Dendritic cell treated with granulocyte-macrophage colony-stimulating factor and Interleukin-4, amounts not matched to agents 40 ng/mL and 50 ng/mL, for 4 days (primary cell): ENCODE results near the gene MEIOSIN.
A peak's percentile ranks its signal among the peaks of the same experiment; 100 is the strongest.

Experiments used
- H3K27ac Mint-ChIP-seq: one replicate; pipeline ENCODE4 v1.8.0; 2022; ENCODE audit warnings: mild to moderate bottlenecking, mixed read lengths
- H3K27me3 Mint-ChIP-seq: one replicate; pipeline ENCODE4 v1.8.0; 2022; ENCODE audit warnings: mild to moderate bottlenecking, mixed read lengths
- H3K36me3 Mint-ChIP-seq: one replicate; pipeline ENCODE4 v1.8.0; 2022; ENCODE audit warnings: low read depth, mixed read lengths
- H3K4me1 Mint-ChIP-seq: one replicate; pipeline ENCODE4 v1.8.0; 2022; ENCODE audit warnings: low read depth, mixed read lengths
- H3K4me3 Mint-ChIP-seq: one replicate; pipeline ENCODE4 v1.8.0; 2022; ENCODE audit warnings: mild to moderate bottlenecking, moderate library complexity, mixed read lengths
- H3K9me3 Mint-ChIP-seq: one replicate; pipeline ENCODE4 v1.8.0; 2022; ENCODE audit warnings: mixed read lengths
- intact Hi-C: fragments of 100-400 bp; cut with micrococcal nuclease; formaldehyde crosslinking; loops from one replicate; pipeline ENCODE4 v1.15.0; 2022

Gene MEIOSIN

DNA sequence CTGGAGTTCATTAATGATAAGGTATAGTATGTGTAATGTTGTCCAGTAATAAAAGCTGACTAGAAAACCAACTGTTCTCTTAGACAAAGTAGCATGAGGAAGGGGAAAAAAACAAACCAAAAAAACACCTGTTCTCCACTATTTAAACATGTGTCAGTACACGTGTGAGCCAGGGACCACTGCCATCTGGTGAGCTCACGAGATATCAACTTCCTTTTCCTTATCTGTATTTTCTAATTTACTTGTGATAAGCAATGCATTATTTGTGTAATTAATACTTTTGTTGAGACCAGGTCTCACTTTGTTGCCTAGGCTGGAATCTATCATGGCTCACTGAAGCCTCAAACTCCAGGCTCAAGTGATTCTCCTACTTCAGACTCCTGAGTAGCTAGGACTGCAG, 40.1 kb downstream of the MEIOSIN start:
- Mint-ChIP-seq H3K4me3 (no peak overlapping the region), H3K36me3 (peaks cover 77% of the 10 kb centered on the region), H3K27ac (no peak overlapping the region), H3K27me3 (peaks cover 91% of the 10 kb centered on the region), H3K9me3 (no peaks in the 10 kb centered on the region), H3K4me1 (peaks cover 34% of the 10 kb centered on the region)
- intact Hi-C loops: no loop called here

DNA sequence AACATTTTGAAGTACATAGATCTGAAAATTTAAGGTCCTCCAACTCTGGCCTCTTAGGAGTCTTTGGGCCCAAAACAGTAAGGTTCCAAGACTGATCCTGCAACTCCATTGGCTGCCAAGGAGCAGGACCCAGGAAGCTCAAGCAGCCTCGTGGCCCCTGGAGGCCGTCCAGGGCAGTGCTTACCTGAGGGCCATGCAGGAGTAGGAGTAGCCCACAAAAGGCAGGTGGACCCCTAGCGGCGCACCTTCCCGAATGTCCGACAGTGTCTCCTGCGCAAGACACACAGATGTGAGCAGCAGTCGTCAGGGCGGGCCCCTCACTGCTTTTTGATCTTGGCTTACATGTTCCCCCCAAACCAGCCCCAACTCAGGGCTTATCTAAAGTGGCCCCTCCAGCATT, 41.5 kb downstream of the MEIOSIN start:
- H3K27me3 Mint-ChIP-seq: peaks cover 95% of the 10 kb centered on the region
- intact Hi-C loops: no loop called here
- H3K9me3 Mint-ChIP-seq: no peaks in the 10 kb centered on the region
- peaks cover 83% of the 10 kb centered on the region for H3K36me3 Mint-ChIP-seq
- peaks cover 35% of the 10 kb centered on the region for H3K4me1 Mint-ChIP-seq
- no peak overlapping the region for H3K27ac Mint-ChIP-seq
- no peak overlapping the region for H3K4me3 Mint-ChIP-seq

DNA sequence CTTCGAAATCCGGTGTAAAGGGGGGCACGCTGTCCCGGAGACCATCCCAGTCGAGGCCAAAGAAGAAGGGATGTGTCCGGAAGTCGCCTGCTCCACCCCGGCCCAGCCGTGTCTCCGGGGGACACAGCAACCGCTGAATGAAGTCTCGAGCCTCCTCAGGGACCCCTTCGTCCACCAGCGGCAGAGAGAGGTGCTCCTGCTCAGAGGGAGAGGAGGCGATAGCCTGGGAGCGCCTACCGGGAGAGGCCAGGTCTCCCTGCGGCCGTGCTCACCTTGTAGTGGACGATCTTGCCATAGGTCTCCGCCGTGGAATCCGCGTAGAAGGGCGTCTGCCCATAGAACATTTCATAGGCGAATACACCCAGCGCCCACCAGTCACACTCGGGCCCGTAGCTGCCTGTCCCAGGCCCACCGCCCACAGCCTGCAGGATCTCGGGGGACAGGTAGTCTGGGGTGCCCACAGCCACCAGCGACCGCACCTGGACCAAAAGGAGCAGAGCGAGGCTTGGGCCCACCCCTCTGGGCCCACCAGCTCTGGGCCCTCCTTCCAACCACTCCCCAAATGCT, 44.2 kb downstream of the MEIOSIN start:
- Mint-ChIP-seq H3K27me3 (peaks cover 98% of the 10 kb centered on the region), H3K4me3 (no peak overlapping the region), H3K36me3 (peaks cover 59% of the 10 kb centered on the region), H3K9me3 (no peaks in the 10 kb centered on the region), H3K4me1 (peaks cover 32% of the 10 kb centered on the region), H3K27ac (no peak overlapping the region)
- intact Hi-C loops: no loop called here

DNA sequence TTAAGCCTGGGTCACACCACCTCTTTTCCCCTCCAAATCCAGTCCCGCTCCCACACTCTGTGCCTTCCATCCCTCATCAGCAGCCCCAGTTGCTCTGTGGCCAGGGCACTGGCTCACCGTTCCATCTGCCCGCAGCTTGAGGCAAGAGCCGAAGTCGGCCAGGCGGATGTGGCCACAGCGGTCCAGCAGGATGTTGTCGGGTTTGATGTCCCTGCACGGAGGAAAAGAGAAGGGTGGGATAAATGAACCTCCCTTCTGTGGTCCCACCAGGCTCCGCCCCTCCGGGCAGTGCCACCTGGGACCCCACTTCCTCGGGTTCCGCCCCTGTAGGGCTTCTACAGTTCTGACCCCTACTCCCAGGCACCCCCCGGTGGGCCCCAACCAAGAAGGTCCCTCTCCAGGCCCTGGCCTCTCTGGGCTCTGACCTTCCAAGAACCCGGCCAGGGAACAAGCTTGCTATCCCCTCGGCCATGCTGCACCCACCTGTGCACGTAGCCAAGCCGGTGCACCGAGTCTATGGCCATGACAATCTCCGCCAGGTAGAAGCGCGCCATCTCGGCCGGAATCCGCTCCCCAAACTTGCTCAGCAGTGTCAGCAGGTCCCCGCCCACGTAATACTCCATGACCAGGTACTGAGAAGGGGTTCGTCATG, 44.9 kb downstream of the MEIOSIN start:
- Mint-ChIP-seq H3K4me1 (peaks cover 31% of the 10 kb centered on the region), H3K36me3 (peaks cover 56% of the 10 kb centered on the region), H3K4me3 (no peak overlapping the region), H3K27me3 (peaks cover 96% of the 10 kb centered on the region), H3K27ac (no peak overlapping the region), H3K9me3 (no peaks in the 10 kb centered on the region)
- intact Hi-C loops: no loop called here

DNA sequence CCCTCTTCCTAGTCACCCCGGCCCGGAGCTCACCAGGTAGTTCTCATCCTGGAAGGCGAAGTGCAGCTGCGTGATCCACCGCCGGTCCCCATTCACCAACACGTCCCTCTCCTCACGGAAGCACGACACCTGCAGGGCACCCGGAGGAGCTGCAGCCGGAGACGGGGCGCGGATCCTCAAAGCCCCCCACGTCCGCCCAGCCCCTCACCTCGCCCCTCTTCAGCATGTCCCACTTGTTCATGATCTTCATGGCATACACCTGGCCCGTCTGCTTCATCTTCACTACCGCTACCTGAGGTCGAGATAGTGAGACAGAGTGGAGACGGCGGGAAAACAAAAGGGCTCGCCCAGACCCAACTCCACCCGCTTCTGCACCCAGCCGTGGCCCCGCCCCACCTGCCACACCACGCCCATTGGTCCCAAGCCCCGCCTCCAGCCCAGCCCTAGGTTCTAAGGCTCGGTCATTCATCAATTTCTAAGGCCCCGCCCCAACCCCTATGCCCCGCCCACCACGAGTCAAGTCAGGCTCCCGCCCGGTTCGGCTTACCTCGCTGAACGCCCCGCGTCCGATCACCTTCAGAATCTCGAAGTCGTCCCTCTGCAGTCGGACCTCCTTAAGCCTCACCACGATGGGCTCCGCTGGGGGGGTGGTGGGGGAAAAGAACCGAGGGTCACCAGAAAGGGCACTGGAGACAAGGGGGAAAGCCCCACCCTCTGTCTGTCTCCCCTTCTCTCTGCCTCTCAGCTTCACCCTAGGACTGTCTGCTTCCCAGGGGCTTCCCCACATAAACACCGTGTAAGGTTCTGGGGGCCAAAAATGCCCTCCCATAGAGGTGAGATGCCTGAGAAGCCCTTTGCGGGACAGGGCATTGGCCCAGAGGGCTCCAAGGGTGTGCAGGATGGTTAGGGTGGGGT, 46.2 kb downstream of the MEIOSIN start:
- Mint-ChIP-seq H3K27ac (no peak overlapping the region), H3K4me1 (peaks cover 36% of the 10 kb centered on the region), H3K36me3 (peaks cover 62% of the 10 kb centered on the region), H3K27me3 (peaks cover 96% of the 10 kb centered on the region), H3K4me3 (peak overlapping the region; percentile 58), H3K9me3 (no peaks in the 10 kb centered on the region)
- intact Hi-C loops: loop anchor here (1.0 kb wide), 1 partner anchor 9 kb away; no protein-coding TSS in a partner anchor

DNA sequence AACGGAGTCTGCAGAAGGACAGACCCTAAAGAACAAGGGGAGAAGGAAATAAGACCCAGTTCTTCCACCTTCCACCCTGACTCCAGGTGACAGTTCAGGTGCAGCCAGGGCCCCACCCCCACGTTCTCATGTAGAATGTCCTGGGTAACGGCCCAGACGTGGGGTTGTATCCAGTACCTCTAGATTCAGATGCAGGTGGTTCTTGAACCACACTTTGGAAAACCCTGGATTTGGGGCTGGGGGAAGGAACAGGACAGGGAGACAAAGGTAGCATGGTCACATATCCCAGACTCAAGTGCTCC, 46.9 kb downstream of the MEIOSIN start:
- Mint-ChIP-seq H3K4me1 (peaks cover 41% of the 10 kb centered on the region), H3K27ac (no peak overlapping the region), H3K36me3 (peaks cover 62% of the 10 kb centered on the region), H3K27me3 (peaks cover 96% of the 10 kb centered on the region), H3K9me3 (no peaks in the 10 kb centered on the region), H3K4me3 (no peak overlapping the region)
- intact Hi-C loops: no loop called here

DNA sequence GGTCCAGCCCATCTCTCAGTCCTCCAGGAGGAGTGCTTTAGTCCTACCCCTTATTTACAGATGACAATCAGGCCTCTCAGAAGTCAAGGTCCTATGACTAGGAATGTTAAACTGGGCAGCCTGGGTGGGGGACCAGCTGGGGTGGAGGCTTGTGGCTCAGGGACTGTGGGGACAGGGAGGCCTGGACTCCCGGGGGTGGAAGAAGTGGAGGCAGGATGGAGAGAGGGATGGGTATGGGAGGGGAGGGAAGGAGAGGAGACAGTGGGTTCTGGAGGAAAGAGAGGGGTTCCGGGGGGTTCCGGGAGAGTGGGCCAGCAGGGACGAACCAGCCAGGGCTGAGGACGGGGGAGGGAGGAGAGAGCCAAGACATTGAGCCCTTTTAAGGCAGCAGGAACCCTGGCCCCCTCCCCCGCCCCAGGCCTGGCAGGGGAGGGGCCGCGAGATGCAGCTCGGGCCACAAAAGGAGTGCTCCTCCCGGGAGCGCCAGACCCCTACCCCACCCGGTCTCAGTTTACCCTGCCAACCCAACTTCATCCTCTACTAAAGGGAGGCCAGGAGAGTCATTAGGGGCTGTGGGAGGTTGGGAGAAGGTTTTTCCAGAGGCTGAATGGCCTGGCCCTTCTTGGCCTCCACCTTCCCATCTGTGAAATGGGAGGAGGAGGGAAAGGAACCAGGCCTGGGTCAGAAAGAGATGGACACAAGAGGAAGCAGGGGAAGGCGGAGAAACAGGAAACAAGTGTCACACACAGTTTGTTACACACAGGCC, 47.4 kb downstream of the MEIOSIN start:
- no peak overlapping the region for H3K27ac Mint-ChIP-seq
- peaks cover 65% of the 10 kb centered on the region for H3K36me3 Mint-ChIP-seq
- intact Hi-C loops: no loop called here
- no peaks in the 10 kb centered on the region for H3K9me3 Mint-ChIP-seq
- H3K4me1 Mint-ChIP-seq: peaks cover 41% of the 10 kb centered on the region
- no peak overlapping the region for H3K4me3 Mint-ChIP-seq
- H3K27me3 Mint-ChIP-seq: peaks cover 96% of the 10 kb centered on the region

DNA sequence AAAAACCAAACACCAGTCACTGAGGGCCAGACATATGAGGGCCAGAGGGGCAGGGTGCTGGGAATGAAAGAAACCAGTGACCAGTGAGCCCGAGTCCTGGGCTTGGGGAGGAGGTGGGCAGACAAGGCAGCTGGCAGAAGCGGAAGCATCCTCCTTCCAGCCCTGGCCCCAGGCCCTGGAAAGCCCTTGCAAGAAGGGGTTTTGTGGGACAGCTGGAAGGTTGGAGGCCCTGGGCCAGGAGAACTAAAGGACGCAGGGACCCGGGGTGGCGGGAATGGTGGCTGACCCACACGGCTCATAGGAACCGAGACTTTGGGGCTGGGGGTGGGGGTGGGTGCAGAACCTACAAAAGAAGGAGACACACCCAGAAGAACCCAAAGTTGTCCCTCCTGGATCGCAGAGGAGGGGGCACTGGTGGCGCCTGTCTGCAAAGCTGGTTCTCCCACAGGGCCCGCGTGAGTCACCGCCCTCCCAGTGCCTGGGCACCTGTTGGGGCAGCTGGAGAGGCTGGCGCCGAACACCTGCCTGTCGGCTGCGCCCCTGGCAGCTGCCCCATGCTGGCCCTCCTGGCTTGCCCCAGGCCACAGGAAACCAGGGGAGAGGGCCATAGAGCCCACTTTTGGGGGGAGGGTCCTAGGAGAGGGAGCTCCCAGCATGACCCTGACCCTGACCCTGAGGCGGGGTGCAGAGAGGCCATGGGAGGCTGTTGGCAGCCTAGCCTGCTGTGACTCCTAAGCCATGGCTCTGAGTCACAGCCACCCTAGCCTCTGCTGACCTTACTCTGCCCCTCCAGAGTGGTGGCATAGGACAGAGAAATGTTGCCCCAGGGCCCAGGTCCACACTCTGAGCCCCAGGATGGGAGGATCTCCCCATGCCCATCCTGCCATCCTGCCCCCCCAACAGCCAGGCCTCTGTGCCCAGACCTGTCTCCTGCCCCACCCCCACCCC, 48.2 kb downstream of the MEIOSIN start:
- Mint-ChIP-seq H3K36me3 (peaks cover 69% of the 10 kb centered on the region), H3K27me3 (peaks cover 97% of the 10 kb centered on the region), H3K9me3 (no peaks in the 10 kb centered on the region), H3K4me3 (no peak overlapping the region), H3K27ac (no peak overlapping the region), H3K4me1 (peaks cover 41% of the 10 kb centered on the region)
- intact Hi-C loops: no loop called here

DNA sequence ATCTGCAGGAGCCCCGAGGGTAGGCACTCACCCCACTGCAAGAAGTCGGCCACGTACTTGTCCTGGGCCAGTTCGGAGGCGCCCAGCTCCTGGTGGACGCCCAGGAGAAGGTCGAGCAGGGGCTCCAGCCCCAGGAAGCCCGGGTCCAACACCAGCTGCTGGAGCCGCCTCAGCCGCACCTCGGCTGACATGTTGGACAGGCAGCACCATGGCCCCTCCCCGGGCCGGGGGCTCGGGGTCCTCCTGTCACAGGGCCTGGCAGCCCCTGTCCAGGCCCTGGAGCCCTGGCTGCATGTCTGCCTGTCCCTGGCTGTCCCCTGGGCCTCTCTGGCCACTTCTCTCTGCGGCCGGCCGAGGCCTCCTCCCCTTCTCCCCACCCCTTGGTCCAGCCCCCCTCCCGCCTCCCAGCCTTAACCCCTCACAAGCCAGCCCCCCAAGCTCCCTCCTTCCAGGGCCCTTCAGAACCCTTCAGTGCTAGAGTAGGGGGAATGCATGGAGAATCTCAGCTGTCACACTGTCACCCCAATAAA, 49.0 kb downstream of the MEIOSIN start, which contains the start of gene DMPK:
Gene DMPK (minus strand): TSS at position 329 of the 530 bp plus-strand sequence. CDS start 138 bp downstream, at position 191.
- H3K27me3 Mint-ChIP-seq: peaks cover 97% of the 10 kb centered on the region
- no peak within 1 kb of the TSS for H3K4me3 Mint-ChIP-seq
- peaks cover 69% of the 10 kb centered on the region for H3K36me3 Mint-ChIP-seq
- intact Hi-C loops: no loop called here
- no peak within 1 kb of the TSS for H3K27ac Mint-ChIP-seq
- peaks cover 41% of the 10 kb centered on the region for H3K4me1 Mint-ChIP-seq
- no peaks in the 10 kb centered on the region for H3K9me3 Mint-ChIP-seq

DNA sequence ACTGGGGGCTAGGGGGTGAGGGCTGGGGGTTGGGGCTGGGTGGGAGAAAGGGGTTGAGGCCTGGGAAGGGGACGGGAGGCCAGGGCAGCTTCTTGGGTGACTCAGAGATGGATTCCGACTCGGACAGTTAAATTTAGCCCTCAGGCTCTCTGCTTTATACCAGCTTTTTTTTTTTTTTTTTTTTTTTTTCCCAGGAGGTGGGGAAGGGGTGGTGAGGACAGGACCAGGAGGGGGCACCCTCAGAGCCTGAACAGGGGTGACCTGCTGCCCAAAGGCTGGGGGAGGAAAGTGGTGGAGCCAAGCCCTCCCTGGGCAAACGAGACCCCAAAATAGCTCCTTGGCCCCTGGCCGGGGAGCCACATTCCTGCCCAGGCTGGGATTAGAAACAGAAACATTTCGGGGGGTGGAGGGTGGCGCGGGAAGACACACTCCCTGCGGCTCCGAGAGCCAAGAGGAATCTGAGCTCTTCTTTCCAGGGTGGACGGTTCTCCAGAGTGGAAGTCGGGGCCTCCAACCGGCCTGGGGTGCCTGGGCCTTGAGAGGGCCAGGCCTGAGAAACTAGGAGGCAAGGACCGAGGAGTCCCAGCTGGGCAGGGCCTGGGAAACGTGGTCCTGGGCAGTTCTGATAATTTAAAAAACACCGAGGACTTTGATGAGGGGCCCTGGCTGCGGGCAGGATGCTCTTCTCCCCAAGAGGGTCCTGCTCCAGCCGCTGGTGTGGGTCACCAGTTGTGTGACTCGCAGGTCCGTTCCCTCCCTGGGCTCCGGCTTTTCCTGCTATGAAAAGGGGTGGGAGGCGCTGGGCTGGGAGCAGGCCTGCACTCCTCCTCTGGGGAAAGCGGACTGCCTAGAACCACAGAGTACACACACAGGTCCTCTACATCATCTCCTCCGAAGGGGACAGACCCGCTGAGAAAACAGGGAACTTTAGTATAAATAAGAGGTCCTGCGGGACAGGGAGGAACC, 49.9 kb downstream of the MEIOSIN start:
- H3K4me1 Mint-ChIP-seq: peaks cover 47% of the 10 kb centered on the region
- H3K9me3 Mint-ChIP-seq: no peaks in the 10 kb centered on the region
- peaks cover 97% of the 10 kb centered on the region for H3K27me3 Mint-ChIP-seq
- intact Hi-C loops: no loop called here
- H3K36me3 Mint-ChIP-seq: peaks cover 69% of the 10 kb centered on the region
- H3K4me3 Mint-ChIP-seq: no peak overlapping the region
- H3K27ac Mint-ChIP-seq: no peak overlapping the region

DNA sequence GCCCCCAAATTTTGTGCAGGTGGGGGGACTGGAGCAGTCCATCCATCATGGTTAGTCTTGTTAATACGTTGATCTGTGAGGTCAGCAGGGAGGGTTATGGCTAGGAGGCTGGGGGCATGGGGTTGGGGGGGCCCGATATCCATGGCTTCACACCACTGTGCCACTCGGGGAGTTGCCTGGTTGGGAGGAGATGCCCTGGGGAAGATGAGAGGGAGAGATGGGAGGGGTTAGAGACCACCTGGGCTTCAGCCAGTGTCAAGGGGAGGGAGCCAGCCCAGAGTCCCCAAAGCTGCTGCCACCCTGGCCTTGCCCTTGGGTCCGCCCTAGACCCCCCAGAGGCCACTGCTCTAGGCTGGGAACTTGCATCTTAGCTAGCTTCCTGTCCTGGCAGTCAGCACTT, 50.9 kb downstream of the MEIOSIN start:
- peaks cover 97% of the 10 kb centered on the region for H3K27me3 Mint-ChIP-seq
- H3K27ac Mint-ChIP-seq: no peak overlapping the region
- H3K4me1 Mint-ChIP-seq: peaks cover 53% of the 10 kb centered on the region
- no peaks in the 10 kb centered on the region for H3K9me3 Mint-ChIP-seq
- peaks cover 69% of the 10 kb centered on the region for H3K36me3 Mint-ChIP-seq
- intact Hi-C loops: no loop called here
- H3K4me3 Mint-ChIP-seq: no peak overlapping the region

DNA sequence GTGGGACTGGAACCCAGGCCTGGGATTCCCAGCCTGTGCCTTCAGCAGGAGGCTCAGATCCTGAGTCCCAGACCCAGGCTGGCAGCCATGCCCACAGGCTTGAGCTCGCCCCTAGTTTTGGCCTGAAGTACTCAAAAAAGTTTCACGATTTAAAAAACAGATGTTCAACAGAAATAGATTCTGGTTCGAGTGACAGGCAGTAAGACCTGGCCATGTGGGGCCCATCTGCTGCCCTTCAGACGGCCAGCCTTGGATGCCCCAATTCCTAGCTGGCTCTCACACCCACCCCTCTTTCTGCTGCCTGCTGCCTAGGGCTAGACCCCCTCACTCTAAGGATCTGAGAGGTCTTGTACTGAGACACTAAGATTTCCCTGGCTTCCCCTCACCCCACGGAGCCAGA, 51.9 kb downstream of the MEIOSIN start:
- no peaks in the 10 kb centered on the region for H3K9me3 Mint-ChIP-seq
- H3K4me1 Mint-ChIP-seq: peaks cover 44% of the 10 kb centered on the region
- no peak overlapping the region for H3K4me3 Mint-ChIP-seq
- H3K27ac Mint-ChIP-seq: no peak overlapping the region
- peaks cover 97% of the 10 kb centered on the region for H3K27me3 Mint-ChIP-seq
- peaks cover 73% of the 10 kb centered on the region for H3K36me3 Mint-ChIP-seq
- intact Hi-C loops: no loop called here
